ENCODE data around the gene RECK. TPM values are rescaled to one million over a fixed set of nuclear protein-coding genes. Genes with fewer than 3 reads are reported as not detected.
A peak's percentile ranks its signal among the peaks of the same experiment; 100 is the strongest.

RECK gene
- total and polyA plus RNA-seq, 5 experiments from 2014 or later: 9.8 to 14.8 (median 13.2) TPM

GRCh38 chr9:36169166-36169565 lies 132.5 kb downstream of the RECK start, which contains the start of gene CCIN:
CCIN (plus strand) TSS chr9:36169388; CDS start chr9:36169503, 115 bp downstream.
- Mint-ChIP-seq H3K4me1 (peaks cover 0 to 19% (median 9%) of the 10 kb centered on the region in 4 donors), H3K4me3 (no peak within 1 kb of the TSS), H3K9me3 (no peaks in the 10 kb centered on the region)

DNA sequence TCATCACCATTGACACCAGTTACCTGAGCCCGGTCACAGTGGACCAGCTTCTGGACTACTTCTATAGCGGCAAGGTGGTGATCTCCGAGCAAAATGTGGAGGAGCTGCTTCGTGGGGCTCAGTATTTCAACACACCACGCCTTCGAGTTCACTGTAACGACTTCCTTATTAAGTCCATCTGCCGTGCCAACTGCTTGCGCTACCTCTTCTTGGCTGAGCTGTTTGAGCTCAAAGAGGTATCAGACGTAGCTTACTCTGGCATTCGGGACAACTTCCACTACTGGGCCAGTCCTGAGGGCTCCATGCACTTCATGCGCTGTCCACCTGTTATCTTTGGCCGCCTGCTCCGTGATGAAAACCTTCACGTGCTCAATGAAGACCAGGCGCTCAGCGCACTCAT lies 133.0 kb downstream of the RECK start:
- ATAC-seq: no peak
- POLR2A ChIA-PET: interaction anchor here (1.1 kb wide), 1 partner anchor 65 kb away, joined by 4 read pairs; no protein-coding TSS in a partner anchor
- Mint-ChIP-seq H3K36me3 (no peaks in the 10 kb centered on the region), H3K9me3 (no peaks in the 10 kb centered on the region), H3K27ac (no peak overlapping the region), H3K4me1 (peaks cover 0 to 14% (median 9%) of the 10 kb centered on the region in 4 donors), H3K27me3 (peaks cover 0 to 4% (median 0%) of the 10 kb centered on the region in 5 donors), H3K4me3 (no peak overlapping the region)
- no peak for DNase-seq

More at GRCh38 chr9:36169166-36169565, 132.5 kb downstream of the RECK start, which contains the start of gene CCIN:
- Mint-ChIP-seq H3K36me3 (no peaks in the 10 kb centered on the region), H3K27me3 (peaks cover 0 to 4% (median 0%) of the 10 kb centered on the region in 5 donors), H3K27ac (peak within 1 kb of the TSS in 2 of 10 donors; percentile 28 to 65)
- POLR2A ChIA-PET: interaction anchor here (0.7 to 1.1 kb wide), 2 partner anchors 13 to 64 kb away, joined by 4 to 7 read pairs; no protein-coding TSS in a partner anchor
- no peak for ATAC-seq
- no peak for DNase-seq

DNA sequence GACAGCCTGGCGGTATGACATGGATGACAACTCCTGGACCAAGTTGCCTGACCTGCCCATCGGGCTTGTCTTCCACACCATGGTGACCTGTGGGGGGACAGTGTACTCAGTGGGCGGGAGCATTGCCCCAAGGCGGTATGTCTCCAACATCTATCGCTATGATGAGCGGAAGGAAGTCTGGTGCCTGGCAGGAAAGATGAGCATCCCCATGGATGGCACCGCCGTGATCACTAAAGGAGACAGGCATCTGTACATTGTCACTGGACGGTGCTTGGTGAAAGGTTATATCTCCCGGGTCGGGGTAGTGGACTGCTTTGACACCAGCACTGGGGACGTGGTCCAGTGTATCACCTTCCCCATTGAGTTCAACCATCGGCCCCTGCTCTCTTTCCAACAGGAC lies 133.8 kb downstream of the RECK start:
- Mint-ChIP-seq H3K4me3 (no peak overlapping the region), H3K9me3 (no peaks in the 10 kb centered on the region), H3K4me1 (peaks cover 0 to 11% (median 8%) of the 10 kb centered on the region in 4 donors), H3K27me3 (peaks cover 0 to 4% (median 1%) of the 10 kb centered on the region in 5 donors), H3K27ac (peak overlapping the region in 1 of 10 donors; percentile 28), H3K36me3 (no peaks in the 10 kb centered on the region)
- no peak for DNase-seq
- POLR2A ChIA-PET: no interaction called here
- no peak for ATAC-seq

DNA sequence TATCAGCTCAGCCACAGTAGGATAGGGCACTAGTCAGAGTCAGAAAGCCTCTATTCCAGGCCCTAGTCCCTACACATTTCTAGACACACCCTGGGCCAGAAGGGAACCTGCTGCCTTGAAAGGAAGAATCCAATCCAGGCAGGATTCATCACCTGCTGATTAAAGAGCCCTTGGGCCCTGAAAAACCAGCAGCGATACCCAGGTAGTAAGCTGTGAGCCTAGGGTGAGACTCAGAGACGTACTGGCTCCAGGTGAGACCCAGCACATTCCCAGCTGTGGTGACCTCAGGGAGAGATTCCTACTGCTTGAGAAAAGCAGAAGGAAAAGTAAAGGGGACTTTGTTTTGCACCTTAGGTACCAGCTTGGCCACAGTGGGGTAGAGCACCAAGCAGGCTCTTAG lies 137.1 kb downstream of the RECK start:
- DNase-seq: no peak
- POLR2A ChIA-PET: no interaction called here
- Mint-ChIP-seq H3K36me3 (no peaks in the 10 kb centered on the region), H3K27me3 (peaks cover 0 to 9% (median 2%) of the 10 kb centered on the region in 5 donors), H3K9me3 (no peaks in the 10 kb centered on the region), H3K27ac (no peak overlapping the region), H3K4me1 (peaks cover 0 to 2% (median under 1%) of the 10 kb centered on the region in 4 donors), H3K4me3 (no peak overlapping the region)
- no peak for ATAC-seq

Other genes with a start within 250 kb of the RECK start
- gene NPR2, start 245.3 kb upstream of the RECK start, total RNA-seq: 10 to 100 TPM; 12.6 to 12.7 TPM
- gene NPR2, start 245.3 kb upstream of the RECK start, polyA plus RNA-seq: under 1 TPM; 0.20 to 0.94 (median 0.36) TPM
- gene SPAG8, start 224.7 kb upstream of the RECK start, total RNA-seq: 1 to 10 TPM; 7.0 to 8.9 TPM
- gene SPAG8, start 224.7 kb upstream of the RECK start, polyA plus RNA-seq: 1 to 10 TPM in 2 of 3 donors, under 1 TPM in 1; 0.17 to 2.2 (median 1.7) TPM
- 10 to 100 TPM; 25.4 to 27.9 TPM for gene HINT2, start 221.9 kb upstream of the RECK start, total RNA-seq
- gene HINT2, start 221.9 kb upstream of the RECK start, polyA plus RNA-seq: 10 to 100 TPM; 73.0 to 87.9 (median 78.5) TPM
- gene FAM221B, start 208.2 kb upstream of the RECK start, total RNA-seq: not detected
- gene FAM221B, start 208.2 kb upstream of the RECK start, polyA plus RNA-seq: not detected
- gene TMEM8B, start 207.7 kb upstream of the RECK start, total RNA-seq: 10 to 100 TPM in 1 of 2 experiments, 1 to 10 TPM in 1; 8.8 to 10.2 TPM
- 1 to 10 TPM; 1.5 to 2.4 (median 2.1) TPM for gene TMEM8B, start 207.7 kb upstream of the RECK start, polyA plus RNA-seq
- not detected for gene OR13J1, start 166.5 kb upstream of the RECK start, total RNA-seq
- gene OR13J1, start 166.5 kb upstream of the RECK start, polyA plus RNA-seq: not detected
- not detected for gene HRCT1, start 130.7 kb upstream of the RECK start, total RNA-seq
- not detected for gene HRCT1, start 130.7 kb upstream of the RECK start, polyA plus RNA-seq
- not detected for gene SPAAR, start 127.4 kb upstream of the RECK start, total RNA-seq
- not detected for gene SPAAR, start 127.4 kb upstream of the RECK start, polyA plus RNA-seq
- gene OR2S2, start 78.8 kb upstream of the RECK start, total RNA-seq: not detected
- gene OR2S2, start 78.8 kb upstream of the RECK start, polyA plus RNA-seq: not detected
- gene GLIPR2, start 99.8 kb downstream of the RECK start, total RNA-seq: 1 to 10 TPM; 7.0 to 7.6 TPM
- gene GLIPR2, start 99.8 kb downstream of the RECK start, polyA plus RNA-seq: 10 to 100 TPM; 43.2 to 78.9 (median 55.3) TPM
- gene CCIN, start 132.5 kb downstream of the RECK start, total RNA-seq: under 1 TPM in 1 of 2 experiments, not detected in 1; 0.19 TPM
- under 1 TPM in 1 of 3 donors, not detected in 2; 0.09 TPM for gene CCIN, start 132.5 kb downstream of the RECK start, polyA plus RNA-seq
- gene CLTA, start 154.0 kb downstream of the RECK start, total RNA-seq: 10 to 100 TPM; 56.7 to 59.0 TPM
- 10 to 100 TPM; 60.8 to 84.5 (median 71.0) TPM for gene CLTA, start 154.0 kb downstream of the RECK start, polyA plus RNA-seq
- gene GNE, start 221.5 kb downstream of the RECK start, total RNA-seq: 10 to 100 TPM; 16.5 to 17.4 TPM
- gene GNE, start 221.5 kb downstream of the RECK start, polyA plus RNA-seq: 1 to 10 TPM; 3.7 to 6.1 (median 4.5) TPM